ENCODE data around the gene TBC1D10A.
A peak's percentile ranks its signal among the peaks of the same experiment; 100 is the strongest.

TBC1D10A gene

DNA sequence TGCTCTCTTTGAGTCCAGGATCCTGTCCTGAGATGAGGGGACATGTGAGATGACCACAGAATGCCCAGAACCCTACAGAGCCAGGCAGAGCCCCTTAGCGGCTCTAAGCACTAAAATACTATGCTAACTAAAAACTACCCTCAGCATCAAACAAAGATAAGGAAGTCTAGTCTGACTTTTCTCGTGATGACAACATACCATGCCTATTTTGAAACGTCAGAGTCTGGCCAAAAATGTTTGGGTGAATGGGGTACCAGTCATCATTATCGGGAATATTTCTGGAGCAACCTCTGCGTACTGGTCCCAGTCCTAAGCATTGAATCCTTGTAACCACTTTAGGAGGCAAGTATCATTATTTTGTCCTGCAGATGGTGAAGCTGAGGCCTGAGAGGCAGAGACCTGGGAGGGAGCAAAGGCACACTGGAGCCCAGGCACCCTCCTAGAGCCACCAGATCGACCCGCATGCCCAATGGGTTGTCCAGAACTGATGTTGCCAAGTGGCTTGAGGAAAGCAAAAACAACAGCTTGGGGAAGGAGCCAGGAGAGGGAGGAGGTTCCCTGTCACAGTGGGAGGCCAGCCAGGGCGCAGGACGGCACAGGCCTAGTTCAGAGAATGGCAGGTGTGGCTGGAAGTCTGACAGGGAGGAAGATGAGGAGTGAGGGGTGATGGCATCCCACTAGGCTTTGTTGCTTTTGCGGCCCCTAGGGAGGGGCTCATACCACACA lies 52.9 kb downstream of the TBC1D10A start:
- no peak for DNase-seq (ENCODE audit: low spot score)
- TF ChIP-seq, protein P1, sequence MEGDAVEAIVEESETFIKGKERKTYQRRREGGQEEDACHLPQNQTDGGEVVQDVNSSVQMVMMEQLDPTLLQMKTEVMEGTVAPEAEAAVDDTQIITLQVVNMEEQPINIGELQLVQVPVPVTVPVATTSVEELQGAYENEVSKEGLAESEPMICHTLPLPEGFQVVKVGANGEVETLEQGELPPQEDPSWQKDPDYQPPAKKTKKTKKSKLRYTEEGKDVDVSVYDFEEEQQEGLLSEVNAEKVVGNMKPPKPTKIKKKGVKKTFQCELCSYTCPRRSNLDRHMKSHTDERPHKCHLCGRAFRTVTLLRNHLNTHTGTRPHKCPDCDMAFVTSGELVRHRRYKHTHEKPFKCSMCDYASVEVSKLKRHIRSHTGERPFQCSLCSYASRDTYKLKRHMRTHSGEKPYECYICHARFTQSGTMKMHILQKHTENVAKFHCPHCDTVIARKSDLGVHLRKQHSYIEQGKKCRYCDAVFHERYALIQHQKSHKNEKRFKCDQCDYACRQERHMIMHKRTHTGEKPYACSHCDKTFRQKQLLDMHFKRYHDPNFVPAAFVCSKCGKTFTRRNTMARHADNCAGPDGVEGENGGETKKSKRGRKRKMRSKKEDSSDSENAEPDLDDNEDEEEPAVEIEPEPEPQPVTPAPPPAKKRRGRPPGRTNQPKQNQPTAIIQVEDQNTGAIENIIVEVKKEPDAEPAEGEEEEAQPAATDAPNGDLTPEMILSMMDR (IDR thresholded peaks at IDR 0.05; ENCODE audit: borderline replicate concordance, control extremely low read depth, extremely low read depth, insufficient read depth, missing control alignments) = no peak
- in situ Hi-C loops (cut with MboI; ENCODE audit: low sequenced_read_pairs, unreplicated experiment) = no loop called here

DNA sequence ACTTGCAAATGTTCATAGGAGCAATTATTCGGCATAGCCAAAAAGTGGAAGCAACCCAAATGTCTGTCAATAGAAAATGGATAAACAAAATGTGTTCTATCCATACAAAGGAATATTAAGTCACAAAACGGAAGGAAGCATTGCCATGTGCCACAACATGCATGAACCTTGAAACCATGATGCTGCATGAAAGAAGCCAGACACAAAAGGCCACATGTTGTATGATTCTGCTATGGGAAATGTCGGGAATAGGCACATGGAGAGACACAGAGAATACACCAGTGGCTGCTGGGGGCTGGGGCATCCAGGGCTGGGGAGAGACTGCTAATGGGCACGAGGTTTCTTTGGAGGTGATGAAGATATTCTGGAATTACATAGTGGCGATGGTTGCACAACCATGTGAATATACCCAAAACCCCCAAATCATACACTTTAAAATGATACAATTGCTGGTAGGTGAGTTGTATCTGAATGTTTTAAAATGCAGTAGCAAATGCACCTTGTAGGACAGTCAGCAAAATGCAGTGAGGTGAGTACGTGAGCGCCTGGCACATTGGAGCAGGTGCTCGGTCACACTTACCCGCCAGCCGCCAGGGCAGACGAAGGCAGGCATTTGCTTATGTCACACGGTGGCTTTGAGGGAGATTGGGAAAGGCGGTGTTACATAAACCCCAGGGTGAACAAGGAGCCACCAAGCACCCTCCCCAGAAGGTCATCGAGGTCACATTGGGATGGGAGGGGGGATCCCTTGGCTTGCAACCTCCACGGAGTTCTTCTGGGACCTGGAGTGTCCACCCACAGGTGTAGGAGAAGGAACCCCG lies 53.8 kb downstream of the TBC1D10A start:
- no peak for DNase-seq (ENCODE audit: low spot score)
- TF ChIP-seq, protein P1 (IDR thresholded peaks at IDR 0.05; ENCODE audit: borderline replicate concordance, control extremely low read depth, extremely low read depth, insufficient read depth, missing control alignments) = no peak
- in situ Hi-C loops (cut with MboI; ENCODE audit: low sequenced_read_pairs, unreplicated experiment) = no loop called here

DNA sequence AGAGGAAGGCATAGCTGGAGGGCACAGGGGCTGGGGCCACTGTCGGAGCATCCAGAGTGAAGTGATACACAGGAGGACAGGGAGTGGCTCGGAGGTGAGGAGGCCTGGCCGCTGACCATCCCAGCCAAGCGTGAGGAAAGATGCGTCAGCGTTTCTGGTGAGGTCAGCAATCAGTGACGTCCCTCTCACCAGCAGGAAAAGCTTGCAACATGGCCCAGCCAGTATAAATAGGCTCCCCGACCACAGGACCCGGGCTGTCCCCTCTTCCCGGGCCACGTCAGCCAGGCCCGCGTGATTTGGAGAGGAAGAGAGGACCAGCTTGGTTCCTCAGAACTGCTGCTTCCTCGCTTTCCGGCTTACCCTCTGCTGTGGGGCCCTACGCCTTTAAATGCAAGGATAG lies 55.9 kb downstream of the TBC1D10A start:
- TF ChIP-seq, protein P1 (IDR thresholded peaks at IDR 0.05; ENCODE audit: borderline replicate concordance, control extremely low read depth, extremely low read depth, insufficient read depth, missing control alignments) = no peak
- no peak for DNase-seq (ENCODE audit: low spot score)
- in situ Hi-C loops (cut with MboI; ENCODE audit: low sequenced_read_pairs, unreplicated experiment) = no loop called here

- in situ Hi-C loops (cut with MboI; ENCODE audit: low sequenced_read_pairs, unreplicated experiment) = loop anchor here (10.0 kb wide), 1 partner anchor 164 kb away; no protein-coding TSS in a partner anchor
- TF ChIP-seq, protein P1 (IDR thresholded peaks at IDR 0.05; ENCODE audit: borderline replicate concordance, control extremely low read depth, extremely low read depth, insufficient read depth, missing control alignments) = no peak
- no peak for DNase-seq (ENCODE audit: low spot score)
These were observed 58.4 kb downstream of the TBC1D10A start for GRCh38 chr22:30268331-30268730.

- in situ Hi-C loops (cut with MboI; ENCODE audit: low sequenced_read_pairs, unreplicated experiment) = loop anchor here (10.0 kb wide), 1 partner anchor 163 kb away; no protein-coding TSS in a partner anchor
- peak; percentile 68 for DNase-seq (ENCODE audit: low spot score)
- TF ChIP-seq, protein P1 (IDR thresholded peaks at IDR 0.05; ENCODE audit: borderline replicate concordance, control extremely low read depth, extremely low read depth, insufficient read depth, missing control alignments) = no peak
These were observed 59.1 kb downstream of the TBC1D10A start for GRCh38 chr22:30267382-30268302.
